ENCODE results near the gene AMER3.
"Not testable (repeated sequence)": the region's sequence is repeated elsewhere in the genome, so short reads cannot be mapped to it uniquely, and the experiment has no call there.

The AMER3 gene

GRCh38 chr2:130755256-130756052 is at the start of gene AMER3:
TSS of gene AMER3 (plus strand) at chr2:130755540. CDS start at chr2:130762073, 6,533 bp downstream.
- no peak for DNase-seq (ENCODE audit: low spot score)
- Mint-ChIP-seq H3K4me3 (no peak within 1 kb of the TSS), H3K27me3 (ENCODE audit: low read depth) (peaks cover 33% of the 10 kb centered on the region), H3K36me3 (ENCODE audit: low read depth) (no peaks in the 10 kb centered on the region), H3K9me3 (no peaks in the 10 kb centered on the region), H3K4me1 (ENCODE audit: low read depth) (no peaks in the 10 kb centered on the region), H3K27ac (no peak within 1 kb of the TSS)

GRCh38 chr2:130714795-130715194 is 40.5 kb upstream of the AMER3 start:
- not testable (repeated sequence) for H3K27ac Mint-ChIP-seq, H3K9me3 Mint-ChIP-seq

GRCh38 chr2:130720036-130720435 is 35.3 kb upstream of the AMER3 start:
- Mint-ChIP-seq H3K27ac (no peak overlapping the region), H3K9me3 (peaks cover 4% of the 10 kb centered on the region), H3K27me3 (ENCODE audit: low read depth) (peaks cover 3% of the 10 kb centered on the region), H3K4me3 (no peak overlapping the region), H3K36me3 (ENCODE audit: low read depth) (no peaks in the 10 kb centered on the region), H3K4me1 (ENCODE audit: low read depth) (no peaks in the 10 kb centered on the region)
- no peak for DNase-seq (ENCODE audit: low spot score)

More at GRCh38 chr2:130714795-130715194, 40.5 kb upstream of the AMER3 start:
- not testable (repeated sequence) for H3K27me3 Mint-ChIP-seq (ENCODE audit: low read depth); H3K36me3 Mint-ChIP-seq (ENCODE audit: low read depth); H3K4me1 Mint-ChIP-seq (ENCODE audit: low read depth); H3K4me3 Mint-ChIP-seq; DNase-seq (ENCODE audit: low spot score)

GRCh38 chr2:130720528-130720927 is 34.8 kb upstream of the AMER3 start:
- Mint-ChIP-seq H3K4me3 (no peak overlapping the region), H3K4me1 (ENCODE audit: low read depth) (no peaks in the 10 kb centered on the region), H3K27me3 (ENCODE audit: low read depth) (peaks cover 3% of the 10 kb centered on the region), H3K36me3 (ENCODE audit: low read depth) (no peaks in the 10 kb centered on the region), H3K27ac (no peak overlapping the region), H3K9me3 (peaks cover 4% of the 10 kb centered on the region)
- DNase-seq (ENCODE audit: low spot score) = no peak

GRCh38 chr2:130724455-130724854 is 30.9 kb upstream of the AMER3 start:
- Mint-ChIP-seq H3K36me3 (ENCODE audit: low read depth) (no peaks in the 10 kb centered on the region), H3K9me3 (peaks cover 4% of the 10 kb centered on the region), H3K27ac (no peak overlapping the region), H3K4me1 (ENCODE audit: low read depth) (peaks cover 3% of the 10 kb centered on the region), H3K4me3 (no peak overlapping the region), H3K27me3 (ENCODE audit: low read depth) (peaks cover 5% of the 10 kb centered on the region)
- DNase-seq (ENCODE audit: low spot score) = no peak

- Mint-ChIP-seq H3K36me3 (ENCODE audit: low read depth) (no peaks in the 10 kb centered on the region), H3K4me1 (ENCODE audit: low read depth) (peaks cover 3% of the 10 kb centered on the region), H3K27ac (peak overlapping the region; percentile 71), H3K4me3 (peak overlapping the region; percentile 75), H3K27me3 (ENCODE audit: low read depth) (peaks cover 8% of the 10 kb centered on the region), H3K9me3 (peaks cover 4% of the 10 kb centered on the region)
- no peak for DNase-seq (ENCODE audit: low spot score)
Observed at GRCh38 chr2:130726614-130727180, 28.6 kb upstream of the AMER3 start.

GRCh38 chr2:130727286-130727924 is 27.9 kb upstream of the AMER3 start:
- H3K36me3 Mint-ChIP-seq (ENCODE audit: low read depth) = no peaks in the 10 kb centered on the region
- H3K9me3 Mint-ChIP-seq = peaks cover 2% of the 10 kb centered on the region
- peaks cover 8% of the 10 kb centered on the region for H3K27me3 Mint-ChIP-seq (ENCODE audit: low read depth)
- H3K4me1 Mint-ChIP-seq (ENCODE audit: low read depth) = peaks cover 3% of the 10 kb centered on the region
- peak overlapping the region; percentile 71 for H3K27ac Mint-ChIP-seq
- peak overlapping the region; percentile 75 for H3K4me3 Mint-ChIP-seq
- peak; percentile 82 for DNase-seq (ENCODE audit: low spot score)

GRCh38 chr2:130728007-130728454 is 27.3 kb upstream of the AMER3 start:
- H3K9me3 Mint-ChIP-seq = no peaks in the 10 kb centered on the region
- peak overlapping the region; percentile 71 for H3K27ac Mint-ChIP-seq
- DNase-seq (ENCODE audit: low spot score) = peak; percentile 49
- no peaks in the 10 kb centered on the region for H3K36me3 Mint-ChIP-seq (ENCODE audit: low read depth)
- H3K4me1 Mint-ChIP-seq (ENCODE audit: low read depth) = peaks cover 3% of the 10 kb centered on the region
- H3K4me3 Mint-ChIP-seq = peak overlapping the region; percentile 75
- H3K27me3 Mint-ChIP-seq (ENCODE audit: low read depth) = peaks cover 8% of the 10 kb centered on the region

- Mint-ChIP-seq H3K9me3 (no peaks in the 10 kb centered on the region), H3K27ac (peak within 1 kb of the TSS; percentile 71), H3K4me1 (ENCODE audit: low read depth) (peaks cover 3% of the 10 kb centered on the region), H3K4me3 (peak within 1 kb of the TSS; percentile 75), H3K27me3 (ENCODE audit: low read depth) (peaks cover 8% of the 10 kb centered on the region), H3K36me3 (ENCODE audit: low read depth) (no peaks in the 10 kb centered on the region)
- DNase-seq (ENCODE audit: low spot score) = no peak
Observed at GRCh38 chr2:130728549-130729316, 26.6 kb upstream of the AMER3 start, which contains the start of gene GPR148. TSS of gene GPR148 (plus strand) at chr2:130729070. CDS start at chr2:130729152, 82 bp downstream.

GRCh38 chr2:130729322-130730299 is 25.7 kb upstream of the AMER3 start:
- Mint-ChIP-seq H3K4me1 (ENCODE audit: low read depth) (peaks cover 3% of the 10 kb centered on the region), H3K4me3 (peak overlapping the region; percentile 0), H3K27ac (no peak overlapping the region), H3K9me3 (no peaks in the 10 kb centered on the region), H3K36me3 (ENCODE audit: low read depth) (no peaks in the 10 kb centered on the region), H3K27me3 (ENCODE audit: low read depth) (peaks cover 10% of the 10 kb centered on the region)
- DNase-seq (ENCODE audit: low spot score) = no peak

GRCh38 chr2:130732257-130732656 is 23.1 kb upstream of the AMER3 start:
- H3K4me3 Mint-ChIP-seq; H3K27me3 Mint-ChIP-seq (ENCODE audit: low read depth); H3K27ac Mint-ChIP-seq; H3K36me3 Mint-ChIP-seq (ENCODE audit: low read depth); H3K4me1 Mint-ChIP-seq (ENCODE audit: low read depth); DNase-seq (ENCODE audit: low spot score); H3K9me3 Mint-ChIP-seq: not testable (repeated sequence)

- Mint-ChIP-seq H3K27ac (no peak overlapping the region), H3K4me1 (ENCODE audit: low read depth) (no peaks in the 10 kb centered on the region)
Observed at GRCh38 chr2:130735200-130735599, 20.1 kb upstream of the AMER3 start.

GRCh38 chr2:130736487-130736886 is 18.9 kb upstream of the AMER3 start:
- H3K36me3 Mint-ChIP-seq (ENCODE audit: low read depth) = no peaks in the 10 kb centered on the region

More at GRCh38 chr2:130735200-130735599, 20.1 kb upstream of the AMER3 start:
- no peaks in the 10 kb centered on the region for H3K36me3 Mint-ChIP-seq (ENCODE audit: low read depth)
- H3K4me3 Mint-ChIP-seq = no peak overlapping the region
- H3K9me3 Mint-ChIP-seq = no peaks in the 10 kb centered on the region
- no peak for DNase-seq (ENCODE audit: low spot score)
- peaks cover 5% of the 10 kb centered on the region for H3K27me3 Mint-ChIP-seq (ENCODE audit: low read depth)

More at GRCh38 chr2:130736487-130736886, 18.9 kb upstream of the AMER3 start:
- Mint-ChIP-seq H3K4me1 (ENCODE audit: low read depth) (no peaks in the 10 kb centered on the region), H3K9me3 (no peaks in the 10 kb centered on the region), H3K4me3 (no peak overlapping the region), H3K27ac (no peak overlapping the region), H3K27me3 (ENCODE audit: low read depth) (peaks cover 2% of the 10 kb centered on the region)
- DNase-seq (ENCODE audit: low spot score) = no peak

Data from T-helper 2 cell treated with Interferon-gamma antibody and Interleukin-4, amounts not matched to agents 5 μg/mL and 100 μg/mL, for 36 hours (primary cell).